Activated gamma-delta T cell treated with anti-CD3 and anti-CD28 coated beads, Interleukin-2, amount 50 U/mL, for 16 hours (primary cell): ENCODE measurements around the gene PLIN5.

Source experiments
- DNase-seq: peaks from one replicate; pipeline ENCODE4 v3.0.0-alpha.2; 2020; ENCODE audit warnings: low read depth

Gene PLIN5

GRCh38 chr19:4483385-4483784 lies 51.6 kb downstream of the PLIN5 start:
- DNase-seq = no peak

DNA sequence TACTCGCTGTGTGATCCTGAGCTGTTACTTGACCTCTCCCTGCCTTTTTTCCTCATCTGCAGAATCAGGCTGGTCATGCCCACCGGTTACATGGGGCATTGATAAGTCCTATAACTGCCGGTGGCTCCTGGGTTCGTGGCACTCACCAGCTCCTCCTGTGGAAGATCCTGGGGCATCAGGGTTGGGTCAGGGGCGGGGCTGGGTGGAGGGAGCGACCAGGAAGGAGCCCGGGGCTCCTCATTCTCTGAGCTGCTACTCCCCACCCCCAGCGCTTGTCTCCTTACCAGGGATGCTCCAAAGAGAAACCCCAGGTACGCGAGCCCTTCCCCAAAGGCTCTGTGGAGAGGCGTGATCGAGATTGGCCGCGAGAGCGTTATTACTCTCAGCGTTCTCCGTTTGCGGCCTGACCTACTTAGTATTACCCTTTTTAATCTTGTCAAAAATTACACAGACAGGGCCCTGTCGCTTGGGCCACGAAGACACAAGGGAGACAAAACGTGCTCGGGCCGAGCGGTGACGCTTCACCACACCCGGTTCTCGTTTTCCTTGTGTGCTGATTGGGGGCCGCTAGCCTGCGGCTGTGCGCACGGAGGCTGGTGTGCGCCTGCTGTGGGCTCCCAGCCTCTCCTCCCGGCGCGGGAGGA lies 52.2 kb downstream of the PLIN5 start:
- no peak for DNase-seq

- DNase-seq = no peak
Observed at GRCh38 chr19:4477034-4477801, 57.8 kb downstream of the PLIN5 start.

GRCh38 chr19:4474514-4475022 lies 60.5 kb downstream of the PLIN5 start:
- no peak for DNase-seq

GRCh38 chr19:4473763-4474513 lies 61.1 kb downstream of the PLIN5 start:
- DNase-seq = no peak

DNA sequence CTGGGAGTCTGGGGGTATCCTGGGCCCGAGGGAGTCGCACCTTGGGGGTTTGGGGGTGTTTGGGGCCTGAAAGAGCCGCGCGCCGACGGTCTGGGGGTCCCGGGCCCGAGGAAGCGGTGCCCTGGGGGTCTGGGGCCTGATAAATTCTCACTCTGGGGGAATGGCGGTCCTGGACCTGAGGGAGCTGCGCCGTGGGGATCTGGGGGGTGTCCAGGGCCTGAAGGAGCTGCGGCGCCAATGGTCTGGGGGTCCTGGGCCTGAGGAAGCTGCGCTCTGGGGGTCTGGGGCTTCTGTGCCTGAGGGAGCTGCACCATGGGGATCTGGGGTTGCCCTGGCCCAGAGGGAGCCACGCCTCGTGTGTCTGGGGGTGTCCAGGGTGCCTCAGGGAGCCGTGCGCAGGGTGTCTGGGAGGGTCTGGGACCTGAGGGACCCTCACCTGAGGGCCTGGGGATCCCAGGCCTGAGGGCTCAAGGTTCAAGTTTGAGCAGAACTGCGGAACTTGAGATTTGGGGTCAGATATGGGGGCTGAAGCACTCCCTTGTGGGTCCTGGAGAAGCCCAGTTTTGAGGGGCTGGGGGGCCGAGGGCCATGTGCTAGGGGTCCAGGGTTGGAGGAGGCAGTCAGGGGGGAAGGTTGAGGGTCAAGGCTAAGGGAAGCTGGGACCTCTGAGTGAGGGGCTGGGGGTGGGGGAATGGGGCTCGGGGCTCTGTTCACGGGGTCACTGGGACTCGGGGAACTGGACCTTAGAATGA lies 61.8 kb downstream of the PLIN5 start:
- no peak for DNase-seq
